ENCODE measurements around the gene STX11. TPM values are rescaled to one million over a fixed set of nuclear protein-coding genes. Genes with fewer than 3 reads are reported as not detected.

STX11 gene
- total and polyA plus RNA-seq, 2 of the 13 experiments (the other 11 are each of a cell fraction or from before 2014, with no cell fraction given): 0.03 TPM; not detected in 1

DNA sequence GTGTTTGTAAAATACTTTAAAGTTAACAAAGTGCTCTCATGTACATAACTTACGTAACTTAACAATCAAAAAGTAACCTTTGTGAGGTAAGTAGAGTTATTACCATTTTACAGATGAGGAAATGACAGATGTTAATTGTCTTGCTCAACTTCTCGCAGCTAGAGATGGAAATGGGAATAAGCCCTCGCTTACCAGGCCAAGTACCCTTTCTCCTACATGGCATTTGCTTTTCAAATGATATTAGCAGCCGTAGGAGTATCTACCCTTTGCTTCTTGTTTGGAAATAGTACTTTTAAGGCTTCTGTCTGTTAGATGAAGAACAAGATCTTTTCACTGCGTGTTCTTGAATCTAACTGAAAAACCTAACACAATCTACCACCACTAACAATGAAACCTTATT, 15.5 kb downstream of the STX11 start (continued):
- no peak for TF ChIP-seq ZMAT3 (CRISPR knock-in tag; conservative IDR thresholded peaks at IDR 0.05)

DNA sequence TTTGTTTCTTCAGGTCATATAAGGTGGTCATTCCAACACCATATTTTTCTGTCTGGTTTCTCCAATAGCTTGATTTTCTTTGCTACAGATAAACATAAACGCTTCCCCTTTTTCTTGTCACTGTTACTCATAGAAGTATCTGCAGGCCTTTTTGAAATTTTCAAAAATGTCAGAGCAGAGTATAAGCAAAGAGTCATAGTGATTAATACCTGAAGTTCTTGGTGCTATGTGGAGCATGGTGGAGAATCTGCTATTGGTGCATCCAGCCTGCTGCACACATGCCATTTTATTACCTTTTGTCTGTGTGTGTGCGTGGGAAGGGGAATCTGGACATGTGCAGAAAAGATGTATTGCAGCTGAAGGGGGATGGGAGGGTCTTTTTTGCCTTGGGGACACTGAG, 19.7 kb downstream of the STX11 start:
- H3K27me3 ChIP-seq (ENCODE audit: control insufficient read depth in 1 of 2, insufficient read depth in 2 of 2, low read length in 2 of 2): peaks cover 0 to 1% of the 10 kb centered on the region in 2 experiments; a peak in 1 of 5 replicates
- no peak for DNase-seq (ENCODE audit: low spot score)
- no peak overlapping the region for H3K4me3 ChIP-seq (replicated peaks in 1 of 3; ENCODE audit: insufficient read depth in 1 of 3, low read depth in 2 of 3, low read length in 3 of 3)
- no peak overlapping the region for H3K9ac ChIP-seq (ENCODE audit: insufficient read depth, low read depth, low read length)
- no peak overlapping the region for H2AFZ ChIP-seq (ENCODE audit: low read length)
- BruUV-seq (replicated peaks): no TSS peak
- no peak overlapping the region for H3K27ac ChIP-seq (ENCODE audit: extremely low read length, insufficient read depth, low read length)
- H3K36me3 ChIP-seq (replicated peaks in 1 of 2; ENCODE audit: control insufficient read depth in 1 of 2, insufficient read depth in 2 of 2, low read length in 2 of 2): no peaks in the 10 kb centered on the region
- intact Hi-C loops (cut with micrococcal nuclease; ENCODE audit: unreplicated experiment) (no loop called here), in situ Hi-C loops (cut with HindIII; ENCODE audit: extremely low pct_ligation_motif_present, low pct_unique_long_range_greater_than_20kb) (no loop called here)
- TF ChIP-seq EEA1 (CRISPR knock-in tag; IDR thresholded peaks at IDR 0.05; ENCODE audit: borderline replicate concordance): no peak
- no peak for TF ChIP-seq ZBTB20 (CRISPR knock-in tag; IDR thresholded peaks at IDR 0.05; ENCODE audit: borderline replicate concordance, low read depth)
- TF ChIP-seq, protein P1, sequence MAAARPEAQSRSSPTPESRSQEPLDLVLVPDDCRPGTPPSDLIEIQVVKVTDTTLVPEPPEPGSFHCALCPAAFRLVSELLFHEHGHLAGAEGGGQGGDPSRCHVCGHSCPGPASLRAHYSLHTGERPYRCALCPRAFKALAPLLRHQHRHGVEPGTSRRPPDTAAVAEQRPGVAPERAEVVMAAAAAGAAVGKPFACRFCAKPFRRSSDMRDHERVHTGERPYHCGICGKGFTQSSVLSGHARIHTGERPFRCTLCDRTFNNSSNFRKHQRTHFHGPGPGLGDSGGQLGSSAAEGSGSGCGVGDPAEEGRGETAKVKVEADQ (CRISPR knock-in tag; IDR thresholded peaks at IDR 0.05; ENCODE audit: borderline replicate concordance): no peak
- TF ChIP-seq NRL (CRISPR knock-in tag; IDR thresholded peaks at IDR 0.05; ENCODE audit: borderline replicate concordance): no peak
- TF ChIP-seq ISX (CRISPR knock-in tag; conservative IDR thresholded peaks at IDR 0.05): no peak
- TF ChIP-seq, protein P2, sequence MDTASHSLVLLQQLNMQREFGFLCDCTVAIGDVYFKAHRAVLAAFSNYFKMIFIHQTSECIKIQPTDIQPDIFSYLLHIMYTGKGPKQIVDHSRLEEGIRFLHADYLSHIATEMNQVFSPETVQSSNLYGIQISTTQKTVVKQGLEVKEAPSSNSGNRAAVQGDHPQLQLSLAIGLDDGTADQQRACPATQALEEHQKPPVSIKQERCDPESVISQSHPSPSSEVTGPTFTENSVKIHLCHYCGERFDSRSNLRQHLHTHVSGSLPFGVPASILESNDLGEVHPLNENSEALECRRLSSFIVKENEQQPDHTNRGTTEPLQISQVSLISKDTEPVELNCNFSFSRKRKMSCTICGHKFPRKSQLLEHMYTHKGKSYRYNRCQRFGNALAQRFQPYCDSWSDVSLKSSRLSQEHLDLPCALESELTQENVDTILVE (CRISPR knock-in tag; IDR thresholded peaks at IDR 0.05): no peak
- no peak for TF ChIP-seq THYN1 (CRISPR knock-in tag; IDR thresholded peaks at IDR 0.05; ENCODE audit: borderline replicate concordance, low read depth)
- no peak for TF ChIP-seq KDM5A (IDR thresholded peaks at IDR 0.05; ENCODE audit: borderline replicate concordance, low read length)
- no peak for TF ChIP-seq SAP130 (CRISPR knock-in tag; IDR thresholded peaks at IDR 0.05; ENCODE audit: low read depth)
- no peak for TF ChIP-seq MYNN (CRISPR knock-in tag; IDR thresholded peaks at IDR 0.05; ENCODE audit: low read depth)
- TF ChIP-seq ZNF850 (CRISPR knock-in tag; conservative IDR thresholded peaks at IDR 0.05): no peak
- TF ChIP-seq CEBPB (IDR thresholded peaks at IDR 0.05; ENCODE audit: borderline replicate concordance, low read depth, low read length): no peak
- no peak for TF ChIP-seq YEATS4 (CRISPR knock-in tag; IDR thresholded peaks at IDR 0.05; ENCODE audit: borderline replicate concordance)
- TF ChIP-seq HCFC1 (IDR thresholded peaks at IDR 0.05; ENCODE audit: low read depth, low read length): no peak
- no peak for TF ChIP-seq HNRNPUL1 (IDR thresholded peaks at IDR 0.05; ENCODE audit: low read depth, low read length)
- TF ChIP-seq PTBP1 (IDR thresholded peaks at IDR 0.05; ENCODE audit: low read depth, low read length, poor library complexity, severe bottlenecking): no peak
- TF ChIP-seq, protein P3, sequence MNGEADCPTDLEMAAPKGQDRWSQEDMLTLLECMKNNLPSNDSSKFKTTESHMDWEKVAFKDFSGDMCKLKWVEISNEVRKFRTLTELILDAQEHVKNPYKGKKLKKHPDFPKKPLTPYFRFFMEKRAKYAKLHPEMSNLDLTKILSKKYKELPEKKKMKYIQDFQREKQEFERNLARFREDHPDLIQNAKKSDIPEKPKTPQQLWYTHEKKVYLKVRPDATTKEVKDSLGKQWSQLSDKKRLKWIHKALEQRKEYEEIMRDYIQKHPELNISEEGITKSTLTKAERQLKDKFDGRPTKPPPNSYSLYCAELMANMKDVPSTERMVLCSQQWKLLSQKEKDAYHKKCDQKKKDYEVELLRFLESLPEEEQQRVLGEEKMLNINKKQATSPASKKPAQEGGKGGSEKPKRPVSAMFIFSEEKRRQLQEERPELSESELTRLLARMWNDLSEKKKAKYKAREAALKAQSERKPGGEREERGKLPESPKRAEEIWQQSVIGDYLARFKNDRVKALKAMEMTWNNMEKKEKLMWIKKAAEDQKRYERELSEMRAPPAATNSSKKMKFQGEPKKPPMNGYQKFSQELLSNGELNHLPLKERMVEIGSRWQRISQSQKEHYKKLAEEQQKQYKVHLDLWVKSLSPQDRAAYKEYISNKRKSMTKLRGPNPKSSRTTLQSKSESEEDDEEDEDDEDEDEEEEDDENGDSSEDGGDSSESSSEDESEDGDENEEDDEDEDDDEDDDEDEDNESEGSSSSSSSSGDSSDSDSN (CRISPR knock-in tag; IDR thresholded peaks at IDR 0.05): no peak
- H3K79me2 ChIP-seq (ENCODE audit: insufficient read depth, low read length): no peaks in the 10 kb centered on the region
- no peaks in the 10 kb centered on the region for H3K9me3 ChIP-seq (ENCODE audit: low read length)
- ChIA-PET POLR2A (no interaction called here), CTCF (ENCODE audit: low intra/inter-chr PET ratio, low total read pairs) (no interaction called here)
- no peak overlapping the region for H3K4me2 ChIP-seq (ENCODE audit: low read depth, low read length)
- 23% methylated on average over 2 of the region's 2 CpGs for WGBS (ENCODE audit: low lambda C conversion rate)
- no peaks in the 10 kb centered on the region for H3K4me1 ChIP-seq (ENCODE audit: insufficient read depth, low read length)
- no peaks in the 10 kb centered on the region for H4K20me1 ChIP-seq (ENCODE audit: insufficient read depth, low read length)
- no peak for ATAC-seq
- no peak for FAIRE-seq

All from HepG2 (cell line).